ENCODE measurements around the gene SULT2B1.

The SULT2B1 gene

GRCh38 chr19:48569814-48570213 is 17.8 kb downstream of the SULT2B1 start:
- Histone ChIP-seq H3K9me3 (replicated peaks; ENCODE audit: insufficient read depth, low read length) (no peaks in the 10 kb centered on the region), H3K4me3 (ENCODE audit: low read length) (no peak overlapping the region), H3K4me2 (ENCODE audit: low read depth, low read length) (no peak overlapping the region), H3K9me2 (replicated peaks; ENCODE audit: insufficient read depth, low read length) (no peaks in the 10 kb centered on the region), H3K27ac (ENCODE audit: low read length) (no peak overlapping the region), H3K27me3 (replicated peaks; ENCODE audit: insufficient read depth, low read length) (peaks cover 47% of the 10 kb centered on the region), H4K20me1 (ENCODE audit: insufficient read depth, low read length) (no peaks in the 10 kb centered on the region), H3K36me3 (replicated peaks; ENCODE audit: insufficient read depth, low read length) (no peaks in the 10 kb centered on the region), H3K79me2 (ENCODE audit: low read length) (no peaks in the 10 kb centered on the region), H2AFZ (ENCODE audit: low read length) (no peak overlapping the region), H3F3A (ENCODE audit: insufficient read depth, low read length) (no peaks in the 10 kb centered on the region), H3K4me1 (ENCODE audit: low read length) (no peaks in the 10 kb centered on the region), H3K9ac (ENCODE audit: low read length) (no peak overlapping the region)
- DNase-seq = no peak
- TF ChIP-seq EZH2 (optimal IDR thresholded peaks at IDR 0.05; ENCODE audit: low read depth, low read length) (no peak), EZH2phosphoT487 (IDR thresholded peaks at IDR 0.05; ENCODE audit: low read length) (no peak), CTCF (IDR thresholded peaks at IDR 0.05; ENCODE audit: low read length) (no peak)

GRCh38 chr19:48571378-48572162 is 19.6 kb downstream of the SULT2B1 start:
- Histone ChIP-seq H3K79me2 (ENCODE audit: low read length) (no peaks in the 10 kb centered on the region), H3K4me3 (ENCODE audit: low read length) (no peak overlapping the region), H3K27ac (ENCODE audit: low read length) (no peak overlapping the region), H3K4me1 (ENCODE audit: low read length) (no peaks in the 10 kb centered on the region), H3K9me2 (replicated peaks; ENCODE audit: insufficient read depth, low read length) (no peaks in the 10 kb centered on the region), H3K4me2 (ENCODE audit: low read depth, low read length) (no peak overlapping the region), H4K20me1 (ENCODE audit: insufficient read depth, low read length) (no peaks in the 10 kb centered on the region), H3K9ac (ENCODE audit: low read length) (no peak overlapping the region), H3F3A (ENCODE audit: insufficient read depth, low read length) (no peaks in the 10 kb centered on the region), H2AFZ (ENCODE audit: low read length) (no peak overlapping the region), H3K27me3 (replicated peaks; ENCODE audit: insufficient read depth, low read length) (peaks cover 43% of the 10 kb centered on the region), H3K36me3 (replicated peaks; ENCODE audit: insufficient read depth, low read length) (no peaks in the 10 kb centered on the region), H3K9me3 (replicated peaks; ENCODE audit: insufficient read depth, low read length) (no peaks in the 10 kb centered on the region)
- TF ChIP-seq EZH2 (optimal IDR thresholded peaks at IDR 0.05; ENCODE audit: low read depth, low read length) (no peak), EZH2phosphoT487 (IDR thresholded peaks at IDR 0.05; ENCODE audit: low read length) (no peak), CTCF (IDR thresholded peaks at IDR 0.05; ENCODE audit: low read length) (no peak)
- DNase-seq = no peak

DNA sequence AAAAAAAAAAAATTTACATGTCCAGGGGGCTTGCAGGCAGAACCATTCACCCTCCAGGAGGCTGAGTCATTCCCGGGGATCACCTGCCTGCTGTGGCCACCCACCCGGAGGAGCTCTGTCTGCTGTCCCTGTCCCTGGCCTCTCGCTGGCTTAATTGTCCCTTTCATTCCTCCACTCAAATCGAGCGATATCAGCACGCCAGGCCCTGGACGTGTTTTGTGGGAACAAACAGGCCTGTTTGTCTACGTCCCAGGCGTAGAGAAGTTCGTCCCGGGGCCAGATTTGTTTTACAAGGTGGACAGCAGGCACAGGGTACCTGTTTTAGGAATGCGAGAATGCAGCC is 21.2 kb downstream of the SULT2B1 start:
- Histone ChIP-seq H3K9ac (ENCODE audit: low read length) (no peak overlapping the region), H3K79me2 (ENCODE audit: low read length) (no peaks in the 10 kb centered on the region), H3K36me3 (replicated peaks; ENCODE audit: insufficient read depth, low read length) (no peaks in the 10 kb centered on the region), H3K4me3 (ENCODE audit: low read length) (no peak overlapping the region), H3F3A (ENCODE audit: insufficient read depth, low read length) (no peaks in the 10 kb centered on the region), H3K27me3 (replicated peaks; ENCODE audit: insufficient read depth, low read length) (peaks cover 40% of the 10 kb centered on the region), H4K20me1 (ENCODE audit: insufficient read depth, low read length) (no peaks in the 10 kb centered on the region), H3K4me2 (ENCODE audit: low read depth, low read length) (no peak overlapping the region), H2AFZ (ENCODE audit: low read length) (no peak overlapping the region), H3K27ac (ENCODE audit: low read length) (no peak overlapping the region), H3K4me1 (ENCODE audit: low read length) (no peaks in the 10 kb centered on the region), H3K9me2 (replicated peaks; ENCODE audit: insufficient read depth, low read length) (no peaks in the 10 kb centered on the region), H3K9me3 (replicated peaks; ENCODE audit: insufficient read depth, low read length) (no peaks in the 10 kb centered on the region)
- TF ChIP-seq EZH2phosphoT487 (IDR thresholded peaks at IDR 0.05; ENCODE audit: low read length) (no peak), CTCF (IDR thresholded peaks at IDR 0.05; ENCODE audit: low read length) (no peak), EZH2 (optimal IDR thresholded peaks at IDR 0.05; ENCODE audit: low read depth, low read length) (no peak)
- no peak for DNase-seq
